Right lobe of liver (tissue), 4 donors: ENCODE data around the gene HSPA4.

ENCODE experiments used
- POLR2A ChIP-seq: fragments of 450-650 bp; IDR thresholded peaks from one replicate; pipeline ENCODE4 v1.6.1; 2017; ENCODE audit warnings: antibody characterized with exemption, mild to moderate bottlenecking
- TF ChIP-seq, protein P1 (sequence below), 4 donors: fragments of 200-600 bp in 3 of 4; fragments of 450-650 bp in 1 of 4; IDR thresholded peaks; one replicate each; pipeline versions ENCODE4 v1.5.1 to v1.8.0; 2016 to 2022; ENCODE audit warnings: antibody characterized with exemption in 4 of 4, mild to moderate bottlenecking in 2 of 4
- donor health status: DM: no; HTN: no; CAD: no.
- donor health status: DM: no; HTN: no; CAD: no.
- donor health status: DM: no; HTN: yes; CAD: no.

DNA sequence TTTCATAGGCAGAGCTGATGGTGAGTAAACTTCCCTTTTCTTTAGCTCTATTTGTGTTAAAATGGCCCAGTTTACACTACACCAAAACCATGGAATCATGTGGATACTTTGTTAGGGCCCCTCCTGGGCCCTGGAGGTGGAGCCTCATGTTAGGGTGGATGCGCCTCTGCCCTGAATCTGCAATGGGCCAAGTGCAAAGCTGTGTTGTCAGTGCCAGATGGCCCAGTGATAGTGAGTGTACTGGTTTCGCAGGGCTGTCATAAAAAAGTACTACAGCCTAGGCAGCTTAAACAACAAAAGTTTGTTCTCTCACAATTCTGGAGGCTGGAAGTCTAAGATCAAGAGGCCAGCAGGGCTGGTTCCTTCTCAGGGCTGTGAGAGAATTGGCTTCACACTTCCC is 64.8 kb downstream of the HSPA4 start:
- TF ChIP-seq, protein P1, sequence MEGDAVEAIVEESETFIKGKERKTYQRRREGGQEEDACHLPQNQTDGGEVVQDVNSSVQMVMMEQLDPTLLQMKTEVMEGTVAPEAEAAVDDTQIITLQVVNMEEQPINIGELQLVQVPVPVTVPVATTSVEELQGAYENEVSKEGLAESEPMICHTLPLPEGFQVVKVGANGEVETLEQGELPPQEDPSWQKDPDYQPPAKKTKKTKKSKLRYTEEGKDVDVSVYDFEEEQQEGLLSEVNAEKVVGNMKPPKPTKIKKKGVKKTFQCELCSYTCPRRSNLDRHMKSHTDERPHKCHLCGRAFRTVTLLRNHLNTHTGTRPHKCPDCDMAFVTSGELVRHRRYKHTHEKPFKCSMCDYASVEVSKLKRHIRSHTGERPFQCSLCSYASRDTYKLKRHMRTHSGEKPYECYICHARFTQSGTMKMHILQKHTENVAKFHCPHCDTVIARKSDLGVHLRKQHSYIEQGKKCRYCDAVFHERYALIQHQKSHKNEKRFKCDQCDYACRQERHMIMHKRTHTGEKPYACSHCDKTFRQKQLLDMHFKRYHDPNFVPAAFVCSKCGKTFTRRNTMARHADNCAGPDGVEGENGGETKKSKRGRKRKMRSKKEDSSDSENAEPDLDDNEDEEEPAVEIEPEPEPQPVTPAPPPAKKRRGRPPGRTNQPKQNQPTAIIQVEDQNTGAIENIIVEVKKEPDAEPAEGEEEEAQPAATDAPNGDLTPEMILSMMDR (IDR thresholded peaks at IDR 0.05) = no peak
- TF ChIP-seq POLR2A = no peak
